B cell (primary cell): ENCODE measurements around the gene HCFC1. TPM values are rescaled to one million over a fixed set of nuclear protein-coding genes. Genes with fewer than 3 reads are reported as not detected.

Experiments
- ATAC-seq: fragments of 200-7000 bp; cut with Tn5 transposase; one replicate; pipeline ENCODE4 v1.10.0; 2021; ENCODE audit warnings: low read depth, mild to moderate bottlenecking, moderate number of reproducible peaks, moderate library complexity
- CTCF ChIA-PET: fragments of 350-600 bp; sonication (Branson Sonifier 250); formaldehyde crosslinking; loops from one replicate; lab custom pipeline; 2021; ENCODE audit warnings: antibody characterized with exemption, inconsistent platforms; lab: Charles Lee
- POLR2A ChIA-PET: fragments of 350-600 bp; sonication (Branson Sonifier 250); formaldehyde crosslinking; loops from one replicate; lab custom pipeline; 2021; ENCODE audit warnings: antibody characterized with exemption; lab: Charles Lee
- DNase-seq: peaks from one replicate; pipeline ENCODE4 v3.0.0; 2013
- H2AFZ ChIP-seq: 2 replicates; pipeline ENCODE4 v1.6.1; 2012; ENCODE audit warnings: mild to moderate bottlenecking, low read depth, low read length; ENCODE audit not compliant: insufficient read depth, poor library complexity, severe bottlenecking
- H3K27ac ChIP-seq, 2 donors: 1 replicate in 1 of 2; 2 replicates in 1 of 2; pipeline ENCODE4 v1.5.1; 2012 to 2013; ENCODE audit warnings: low read length in 2 of 2, mild to moderate bottlenecking in 2 of 2, moderate library complexity in 1 of 2
- H3K27me3 ChIP-seq, 4 experiments: fragments of 200-600 bp in 1 of 4; sonication (generic) in 1 of 4; replicated peaks in 1 of 4; 1 replicate in 2 of 4; 2 replicates in 2 of 4; pipeline versions ENCODE4 v1.6.1 to v1.7.0; 2013 to 2016; ENCODE audit warnings: low read length in 3 of 4, mild to moderate bottlenecking in 2 of 4, mixed read lengths in 1 of 4, moderate library complexity in 1 of 4; ENCODE audit not compliant: insufficient read depth in 4 of 4, control insufficient read depth in 3 of 4; ENCODE audit errors: control extremely low read depth in 1 of 4
- H3K36me3 ChIP-seq, 2 experiments: replicated peaks in 1 of 2; 1 replicate in 1 of 2; 2 replicates in 1 of 2; pipeline versions ENCODE4 v1.6.1 to v1.7.1; 2013; ENCODE audit warnings: low read length in 1 of 2; ENCODE audit not compliant: insufficient read depth in 2 of 2, control insufficient read depth in 1 of 2; ENCODE audit errors: control extremely low read depth in 1 of 2, extremely low read depth in 1 of 2
- H3K4me1 ChIP-seq, 2 donors: fragments of 200-600 bp in 1 of 2; sonication (generic) in 1 of 2; 1 replicate in 1 of 2; 2 replicates in 1 of 2; pipeline versions ENCODE4 v1.5.1 to v1.6.1; 2013 to 2017; ENCODE audit warnings: low read length in 2 of 2; ENCODE audit not compliant: control insufficient read depth in 2 of 2, insufficient read depth in 2 of 2
- H3K4me2 ChIP-seq: replicated peaks from 2 replicates; pipeline ENCODE3; 2012; ENCODE audit warnings: mild to moderate bottlenecking, low read depth, low read length; ENCODE audit not compliant: poor library complexity, severe bottlenecking
- H3K4me3 ChIP-seq, 5 experiments: fragments of 200-600 bp in 1 of 5; sonication (generic) in 1 of 5; 1 replicate in 3 of 5; 2 replicates in 2 of 5; pipeline versions ENCODE4 v1.5.1 to v1.7.0; 2011 to 2016; ENCODE audit warnings: low read length in 4 of 5, mild to moderate bottlenecking in 4 of 5, low read depth in 2 of 5, control low read depth in 1 of 5, moderate library complexity in 1 of 5; ENCODE audit not compliant: insufficient read depth in 1 of 5; ENCODE audit errors: control extremely low read depth in 1 of 5, extremely low read depth in 1 of 5
- H3K79me2 ChIP-seq: fragments of 200-600 bp; sonication (generic); one replicate; pipeline ENCODE4 v1.6.0; 2016; ENCODE audit warnings: low read length; ENCODE audit not compliant: control insufficient read depth, insufficient read depth
- H3K9ac ChIP-seq: fragments of 200-600 bp; sonication (generic); 2 replicates; pipeline ENCODE4 v1.6.1; 2017; ENCODE audit warnings: mild to moderate bottlenecking, low read length, moderate library complexity
- H3K9me3 ChIP-seq, 3 donors: one replicate each; pipeline versions ENCODE4 v1.6.1 to v1.7.1; 2013; ENCODE audit warnings: low read length in 2 of 3; ENCODE audit not compliant: control insufficient read depth in 2 of 3, insufficient read depth in 1 of 3; ENCODE audit errors: control extremely low read depth in 1 of 3
- H4K20me1 ChIP-seq: 2 replicates; pipeline ENCODE4 v1.6.0; 2012; ENCODE audit warnings: mild to moderate bottlenecking, low read length; ENCODE audit not compliant: insufficient read depth, control insufficient read depth, poor library complexity, severe bottlenecking
- H3K27ac Mint-ChIP-seq: one replicate; pipeline ENCODE4 v1.8.0; 2021; ENCODE audit warnings: mixed read lengths
- H3K27me3 Mint-ChIP-seq: one replicate; pipeline ENCODE4 v1.8.0; 2021; ENCODE audit warnings: mixed read lengths
- H3K4me1 Mint-ChIP-seq: one replicate; pipeline ENCODE4 v1.8.0; 2021; ENCODE audit warnings: mixed read lengths
- H3K4me3 Mint-ChIP-seq: one replicate; pipeline ENCODE4 v1.8.0; 2021; ENCODE audit warnings: mixed read lengths
- H3K9me3 Mint-ChIP-seq: one replicate; pipeline ENCODE4 v1.8.0; 2022; ENCODE audit warnings: mixed read lengths; ENCODE audit not compliant: insufficient read depth
- CTCF ChIP-seq: fragments of 200-600 bp; IDR thresholded peaks from one replicate; pipeline ENCODE4 v1.8.0; 2022; ENCODE audit warnings: antibody characterized with exemption, mild to moderate bottlenecking
- EZH2 ChIP-seq: IDR thresholded peaks from 2 replicates; pipeline ENCODE4 v1.6.1; 2012; ENCODE audit warnings: borderline replicate concordance, low read depth, mild to moderate bottlenecking, moderate library complexity, low read length; ENCODE audit not compliant: insufficient read depth, poor library complexity, severe bottlenecking
- WGBS: methylation state at CpG from one replicate; pipeline ENCODE4 v1.1.5; 2013; ENCODE audit warnings: missing lambda C conversion rate; ENCODE audit not compliant: insufficient coverage; 5-methylcytosine and 5-hydroxymethylcytosine counted together
- intact Hi-C: fragments of 100-400 bp; cut with micrococcal nuclease; formaldehyde crosslinking; loops from one replicate; pipeline ENCODE4 v1.10.0; 2022
- polyA plus RNA-seq: library from polyadenylated mRNA; depleted of rRNA; stranded (reverse); fragments of >200 nt; gene quantifications from 2 replicates; pipeline ENCODE4 v1.2.3, GENCODE V29; 2012
- total RNA-seq, 2 donors: library from RNA; stranded (reverse); fragments of 120-200 nt in 1 of 2; gene quantifications; 1 replicate in 1 of 2; 2 replicates in 1 of 2; pipeline versions ENCODE4 v1.2.3 to v1.2.4, GENCODE V29; 2013 to 2022

Gene HCFC1
- total and polyA plus RNA-seq, 2 donors (not counting 1 experiment from before 2014, with no cell fraction given): 32.1 to 57.7 TPM

- H3K27ac Mint-ChIP-seq: no peak overlapping the region
- intact Hi-C loops: loop anchor here (10.0 kb wide), 1 partner anchor 1019 kb away; no protein-coding TSS in a partner anchor
- H3K36me3 ChIP-seq: peaks cover 0 to 56% of the 10 kb centered on the region in 2 experiments
Observed at GRCh38 chrX:153964105-153964504, 7.5 kb downstream of the HCFC1 start.

GRCh38 chrX:153963546-153963945, 8.1 kb downstream of the HCFC1 start:
- DNase-seq (no peak), ATAC-seq (no peak)
- intact Hi-C loops: loop anchor here (10.0 kb wide), 1 partner anchor 1019 kb away; no protein-coding TSS in a partner anchor
- Histone ChIP-seq H3K4me3 (no peak overlapping the region), H3K79me2 (peaks cover 83% of the 10 kb centered on the region), H3K27ac (no peak overlapping the region), H3K4me1 (peaks cover 30 to 39% of the 10 kb centered on the region in 2 donors), H3K36me3 (peaks cover 0 to 61% of the 10 kb centered on the region in 2 experiments), H2AFZ (no peak overlapping the region), H3K4me2 (no peak overlapping the region), H3K27me3 (no peaks in the 10 kb centered on the region), H3K9ac (no peak overlapping the region), H3K9me3 (no peaks in the 10 kb centered on the region), H4K20me1 (peaks cover 65% of the 10 kb centered on the region)
- H3K9me3 Mint-ChIP-seq: no peaks in the 10 kb centered on the region
- H3K4me3 Mint-ChIP-seq: no peak overlapping the region
- H3K27ac Mint-ChIP-seq: no peak overlapping the region
- CTCF ChIA-PET: no interaction called here
- H3K27me3 Mint-ChIP-seq: no peaks in the 10 kb centered on the region
- TF ChIP-seq EZH2: no peak
- TF ChIP-seq CTCF: no peak
- 100% methylated on average over 6 of the region's 12 CpGs for whole genome bisulfite sequencing
- H3K4me1 Mint-ChIP-seq: peaks cover 28% of the 10 kb centered on the region
- POLR2A ChIA-PET: no interaction called here

More at GRCh38 chrX:153964105-153964504, 7.5 kb downstream of the HCFC1 start:
- peaks cover 36 to 45% of the 10 kb centered on the region in 2 donors for H3K4me1 ChIP-seq
- no peak for DNase-seq
- H3K9me3 ChIP-seq: no peaks in the 10 kb centered on the region
- no peaks in the 10 kb centered on the region for H3K27me3 ChIP-seq
- H3K79me2 ChIP-seq: peaks cover 88% of the 10 kb centered on the region
- H2AFZ ChIP-seq: no peak overlapping the region
- no peak overlapping the region for H3K4me3 ChIP-seq
- TF ChIP-seq EZH2: no peak
- no peak for TF ChIP-seq CTCF
- H3K4me2 ChIP-seq: no peak overlapping the region
- no peaks in the 10 kb centered on the region for H3K27me3 Mint-ChIP-seq
- CTCF ChIA-PET: no interaction called here
- no peak overlapping the region for H3K4me3 Mint-ChIP-seq
- POLR2A ChIA-PET: no interaction called here
- peaks cover 33% of the 10 kb centered on the region for H3K4me1 Mint-ChIP-seq
- no peak overlapping the region for H3K9ac ChIP-seq
- no peak overlapping the region for H3K27ac ChIP-seq
- ATAC-seq: no peak
- peaks cover 70% of the 10 kb centered on the region for H4K20me1 ChIP-seq
- no peaks in the 10 kb centered on the region for H3K9me3 Mint-ChIP-seq
- 92% methylated on average over 11 of the region's 14 CpGs for WGBS
